IMR-90 (cell line): ENCODE results near the gene HEATR9. TPM values are rescaled to one million over a fixed set of nuclear protein-coding genes. Genes with fewer than 3 reads are reported as not detected.

Experiments
- ATAC-seq: fragments of 200-7000 bp; cut with Tn5 transposase; 2 replicates; pipeline ENCODE4 v1.9.1; 2020; ENCODE audit warnings: low read depth, mild to moderate bottlenecking, moderate library complexity
- BruUV-seq: library from RNA; stranded (reverse); fragments of 400-500 nt; replicated peaks from 2 replicates; lab custom pipeline; 2021; lab: Mats Ljungman, UMichigan
- CTCF ChIA-PET: fragments of 300-600 bp; formaldehyde crosslinking; extraction: SDS; loops from one replicate; lab custom pipeline; 2021; ENCODE audit warnings: antibody characterized with exemption; lab: Yijun Ruan, JAX
- POLR2A ChIA-PET: fragments of 300-600 bp; sonication (Branson Sonifier 250); formaldehyde crosslinking; loops from one replicate; lab custom pipeline; 2022; ENCODE audit warnings: antibody characterized with exemption; ENCODE audit not compliant: unreplicated experiment; lab: Charles Lee
- DNase-seq: peaks from one replicate; pipeline ENCODE4 v3.0.0; 2013
- H2AFZ ChIP-seq: replicated peaks from 2 replicates; pipeline ENCODE3; 2013; ENCODE audit warnings: low read length, mild to moderate bottlenecking; ENCODE audit not compliant: poor library complexity
- H2AK5ac ChIP-seq: 2 replicates; pipeline ENCODE4 v1.6.1; 2013; ENCODE audit warnings: low read depth, low read length, inconsistent platforms
- H2AK9ac ChIP-seq: replicated peaks from 2 replicates; pipeline ENCODE3; 2013; ENCODE audit warnings: mild to moderate bottlenecking, low read depth, low read length, moderate library complexity; ENCODE audit not compliant: poor library complexity
- H2BK120ac ChIP-seq: 2 replicates; pipeline ENCODE4 v1.6.1; 2013; ENCODE audit warnings: low read depth, low read length, inconsistent platforms
- H2BK15ac ChIP-seq: 3 replicates; pipeline ENCODE4 v1.6.1; 2013; ENCODE audit warnings: low read depth, low read length, inconsistent platforms
- H2BK20ac ChIP-seq: 2 replicates; pipeline ENCODE4 v1.6.1; 2013; ENCODE audit warnings: low read depth, mild to moderate bottlenecking, inconsistent platforms, low read length, moderate library complexity
- H2BK5ac ChIP-seq: 2 replicates; pipeline ENCODE4 v1.6.1; 2013; ENCODE audit warnings: mild to moderate bottlenecking, low read depth, low read length, inconsistent platforms; ENCODE audit not compliant: poor library complexity, severe bottlenecking
- H3K14ac ChIP-seq: replicated peaks from 2 replicates; pipeline ENCODE4 v1.6.1; 2013; ENCODE audit warnings: low read depth, low read length, inconsistent platforms
- H3K18ac ChIP-seq: 2 replicates; pipeline ENCODE4 v1.6.1; 2013; ENCODE audit warnings: low read depth, low read length, control low read depth
- H3K23ac ChIP-seq: 2 replicates; pipeline ENCODE4 v1.6.1; 2013; ENCODE audit warnings: low read depth, low read length, inconsistent platforms
- H3K27ac ChIP-seq: 2 replicates; pipeline ENCODE4 v1.5.1; 2013; ENCODE audit warnings: mild to moderate bottlenecking, control low read depth, low read length; ENCODE audit not compliant: insufficient read depth
- H3K27me3 ChIP-seq: 2 replicates; pipeline ENCODE4 v1.6.1; 2013; ENCODE audit warnings: low read length; ENCODE audit not compliant: control insufficient read depth, insufficient read depth
- H3K36me3 ChIP-seq: 2 replicates; pipeline ENCODE4 v1.6.1; 2013; ENCODE audit warnings: low read length, mixed read lengths; ENCODE audit not compliant: control insufficient read depth, insufficient read depth
- H3K4ac ChIP-seq: 2 replicates; pipeline ENCODE4 v1.6.1; 2013; ENCODE audit warnings: low read depth, low read length, inconsistent platforms
- H3K4me1 ChIP-seq: 2 replicates; pipeline ENCODE4 v1.6.1; 2013; ENCODE audit warnings: low read length, mixed read lengths; ENCODE audit not compliant: control insufficient read depth, insufficient read depth
- H3K4me2 ChIP-seq: 2 replicates; pipeline ENCODE4 v1.6.1; 2013; ENCODE audit warnings: low read depth, mild to moderate bottlenecking, control low read depth, low read length, moderate library complexity
- H3K4me3 ChIP-seq: 2 replicates; pipeline ENCODE4 v1.5.1; 2013; ENCODE audit warnings: low read depth, mild to moderate bottlenecking, control low read depth, low read length, moderate library complexity; ENCODE audit not compliant: insufficient read depth
- H3K56ac ChIP-seq: 2 replicates; pipeline ENCODE4 v1.6.1; 2013; ENCODE audit warnings: low read length, inconsistent platforms; ENCODE audit not compliant: insufficient read depth; ENCODE audit errors: extremely low read depth
- H3K79me1 ChIP-seq, 2 experiments: 2 replicates each; pipeline ENCODE4 v1.6.1; 2013; ENCODE audit warnings: low read length in 2 of 2, inconsistent platforms in 1 of 2, low read depth in 1 of 2
- H3K9ac ChIP-seq: 2 replicates; pipeline ENCODE4 v1.6.1; 2013; ENCODE audit warnings: low read depth, low read length, control low read depth
- H3K9me1 ChIP-seq: 2 replicates; pipeline ENCODE4 v1.6.1; 2013; ENCODE audit warnings: low read length, inconsistent platforms; ENCODE audit not compliant: insufficient read depth
- H3K9me3 ChIP-seq: 2 replicates; pipeline ENCODE4 v1.6.1; 2013; ENCODE audit warnings: low read length; ENCODE audit not compliant: control insufficient read depth, insufficient read depth
- H4K20me1 ChIP-seq: 2 replicates; pipeline ENCODE4 v1.6.1; 2013; ENCODE audit warnings: low read length, inconsistent platforms; ENCODE audit not compliant: insufficient read depth
- H4K5ac ChIP-seq: 2 replicates; pipeline ENCODE4 v1.6.1; 2013; ENCODE audit warnings: mild to moderate bottlenecking, low read depth, low read length, control low read depth
- H4K8ac ChIP-seq, 2 experiments: 2 replicates each; pipeline ENCODE4 v1.6.1; 2013; ENCODE audit warnings: low read depth in 2 of 2, low read length in 2 of 2, control low read depth in 1 of 2, inconsistent platforms in 1 of 2
- H4K91ac ChIP-seq: 2 replicates; pipeline ENCODE4 v1.6.1; 2013; ENCODE audit warnings: low read depth, low read length, inconsistent platforms; ENCODE audit not compliant: insufficient read depth
- CEBPB ChIP-seq: IDR thresholded peaks from 2 replicates; pipeline ENCODE4 v1.6.1; 2012; ENCODE audit warnings: low read depth, low read length, improper control_type of control experiment
- CHD1 ChIP-seq: IDR thresholded peaks from 2 replicates; pipeline ENCODE4 v1.6.1; 2012; ENCODE audit warnings: low read depth, low read length, improper control_type of control experiment
- FOS ChIP-seq: fragments of 150-350 bp; IDR thresholded peaks from 2 replicates; pipeline ENCODE4 v1.6.1; 2016; ENCODE audit warnings: low read depth, low read length
- RFX5 ChIP-seq: IDR thresholded peaks from 2 replicates; pipeline ENCODE4 v1.8.0; 2012; ENCODE audit warnings: low read depth, mild to moderate bottlenecking, low read length, moderate library complexity
- WGBS, 2 experiments: methylation state at CpG; one replicate each; pipeline versions ENCODE4 v1.1.5 to v1.1.7; 2013; ENCODE audit warnings: missing lambda C conversion rate in 2 of 2; ENCODE audit not compliant: insufficient read length in 1 of 2; ENCODE audit errors: extremely low coverage in 2 of 2; 5-methylcytosine and 5-hydroxymethylcytosine counted together
- dilution Hi-C: fragments of 300-500 bp; cut with HindIII; formaldehyde crosslinking; loops from one replicate; pipeline ENCODE4 v1.14.3; 2018; ENCODE audit warnings: low sequenced_read_pairs; ENCODE audit not compliant: unreplicated experiment
- in situ Hi-C: fragments of 300-500 bp; cut with MboI; formaldehyde crosslinking; loops from 3 replicates; pipeline ENCODE4 v1.14.3; 2019; ENCODE audit warnings: low sequenced_read_pairs, inconsistent platforms, mixed read lengths
- intact Hi-C: fragments of 100-400 bp; cut with micrococcal nuclease; formaldehyde crosslinking; loops from 2 replicates; pipeline ENCODE4 v1.10.0; 2022
- polyA plus RNA-seq, 3 experiments: library from polyadenylated mRNA; depleted of rRNA; stranded (reverse); fragments of >200 nt; gene quantifications; 2 replicates each; pipeline ENCODE4 v1.2.3, GENCODE V29; 2012; ENCODE audit warnings: low replicate concordance in 1 of 3
- total RNA-seq: library from RNA; depleted of rRNA; stranded (reverse); fragments of >200 nt; gene quantifications from 2 replicates; pipeline ENCODE4 v1.2.3, GENCODE V29; 2012
- TF ChIP-seq, protein P1 (sequence below): fragments of 150-350 bp; IDR thresholded peaks from 2 replicates; pipeline ENCODE4 v1.6.1; 2017; ENCODE audit warnings: mild to moderate bottlenecking, antibody characterized with exemption, low read length, low read depth

The HEATR9 gene
- total and polyA plus RNA-seq, 2 of the 4 experiments (the other 2 are of a cell fraction): not detected

DNA sequence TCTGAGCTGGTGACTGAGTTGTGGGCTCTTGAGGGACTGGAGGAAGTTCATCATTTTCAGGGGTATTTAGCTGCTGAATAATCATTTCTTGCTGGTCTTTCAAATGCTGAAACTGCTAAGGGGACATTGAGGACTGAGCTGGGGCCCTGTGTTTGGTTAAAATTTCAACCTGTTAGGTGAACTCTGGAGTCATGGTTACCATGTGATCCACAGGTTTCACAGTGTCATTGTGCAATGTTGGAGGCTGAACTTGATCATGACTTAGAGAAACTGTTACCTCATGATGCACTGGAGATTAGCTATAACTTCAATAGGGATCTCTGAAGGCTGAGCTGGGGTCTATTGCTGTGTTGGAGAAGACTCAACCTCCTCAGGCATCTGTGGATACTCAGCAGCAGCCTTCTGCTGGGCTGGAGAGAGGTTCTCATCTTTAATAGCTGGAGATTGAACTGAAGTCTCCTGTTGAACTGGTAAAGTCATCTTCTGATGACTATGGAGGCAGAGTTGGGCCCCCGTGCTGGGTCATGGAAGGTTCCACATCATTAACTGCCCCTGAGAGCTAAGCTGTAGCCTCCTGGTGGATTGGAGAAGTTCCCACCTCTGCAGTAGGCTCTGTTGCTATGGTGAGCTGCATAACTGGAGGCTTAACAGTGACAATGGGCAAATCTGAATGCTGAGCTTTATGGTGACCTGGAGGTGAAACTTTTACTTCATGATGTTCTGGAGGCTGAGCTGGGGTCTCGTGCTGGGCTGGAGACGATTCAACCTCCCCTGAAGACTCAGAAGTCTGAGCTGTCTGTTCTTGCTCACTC, 46.7 kb upstream of the HEATR9 start:
- H3K23ac ChIP-seq: no peak overlapping the region
- H3K9ac ChIP-seq: no peak overlapping the region
- no peak overlapping the region for H2AFZ ChIP-seq
- H4K91ac ChIP-seq: no peak overlapping the region
- in situ Hi-C loops (no loop called here), intact Hi-C loops (no loop called here), dilution Hi-C loops (no loop called here)
- H3K4me2 ChIP-seq: no peak overlapping the region
- DNase-seq (no peak), ATAC-seq (no peak)
- no peak overlapping the region for H3K27ac ChIP-seq
- no peak overlapping the region for H4K8ac ChIP-seq
- ChIA-PET POLR2A (no interaction called here), CTCF (no interaction called here)
- WGBS, 2 experiments: no CpG with 5 or more reads among the region's 3 CpGs
- no peak overlapping the region for H2AK5ac ChIP-seq
- H3K4ac ChIP-seq: no peak overlapping the region
- H2BK15ac ChIP-seq: no peak overlapping the region
- no peak overlapping the region for H3K18ac ChIP-seq
- H2BK5ac ChIP-seq: no peak overlapping the region
- H3K27me3 ChIP-seq: no peaks in the 10 kb centered on the region
- H3K56ac ChIP-seq: no peak overlapping the region
- no peak overlapping the region for H4K5ac ChIP-seq
- no peaks in the 10 kb centered on the region; the same call in 1 of the 2 replicates for H4K20me1 ChIP-seq
- no peak overlapping the region for H3K4me3 ChIP-seq
- H3K79me1 ChIP-seq: no peaks in the 10 kb centered on the region
- BruUV-seq: no TSS peak
- no peaks in the 10 kb centered on the region for H3K4me1 ChIP-seq
- no peaks in the 10 kb centered on the region for H3K9me1 ChIP-seq
- H3K14ac ChIP-seq: no peak overlapping the region
- H3K9me3 ChIP-seq: no peaks in the 10 kb centered on the region
- H2AK9ac ChIP-seq: no peak overlapping the region
- no peak for TF ChIP-seq FOS
- no peak for TF ChIP-seq RFX5
- TF ChIP-seq, protein P1, sequence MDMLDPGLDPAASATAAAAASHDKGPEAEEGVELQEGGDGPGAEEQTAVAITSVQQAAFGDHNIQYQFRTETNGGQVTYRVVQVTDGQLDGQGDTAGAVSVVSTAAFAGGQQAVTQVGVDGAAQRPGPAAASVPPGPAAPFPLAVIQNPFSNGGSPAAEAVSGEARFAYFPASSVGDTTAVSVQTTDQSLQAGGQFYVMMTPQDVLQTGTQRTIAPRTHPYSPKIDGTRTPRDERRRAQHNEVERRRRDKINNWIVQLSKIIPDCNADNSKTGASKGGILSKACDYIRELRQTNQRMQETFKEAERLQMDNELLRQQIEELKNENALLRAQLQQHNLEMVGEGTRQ: no peak
- TF ChIP-seq CHD1: no peak
- TF ChIP-seq CEBPB: 0 out of 2 replicates have a peak, but pooled peaks have one; percentile 12
- H2BK20ac ChIP-seq: no peak overlapping the region
- no peaks in the 10 kb centered on the region for H3K36me3 ChIP-seq
- no peak overlapping the region for H2BK120ac ChIP-seq
